Measurements from ENCODE around the gene DPM3. TPM values are rescaled to one million over a fixed set of nuclear protein-coding genes. Genes with fewer than 3 reads are reported as not detected.

DPM3 gene
- total and polyA plus RNA-seq, 9 of the 15 experiments (the other 6 are each of a cell fraction or from before 2014, with no cell fraction given), result 3.7 to 120 (median 36.4) TPM

DNA sequence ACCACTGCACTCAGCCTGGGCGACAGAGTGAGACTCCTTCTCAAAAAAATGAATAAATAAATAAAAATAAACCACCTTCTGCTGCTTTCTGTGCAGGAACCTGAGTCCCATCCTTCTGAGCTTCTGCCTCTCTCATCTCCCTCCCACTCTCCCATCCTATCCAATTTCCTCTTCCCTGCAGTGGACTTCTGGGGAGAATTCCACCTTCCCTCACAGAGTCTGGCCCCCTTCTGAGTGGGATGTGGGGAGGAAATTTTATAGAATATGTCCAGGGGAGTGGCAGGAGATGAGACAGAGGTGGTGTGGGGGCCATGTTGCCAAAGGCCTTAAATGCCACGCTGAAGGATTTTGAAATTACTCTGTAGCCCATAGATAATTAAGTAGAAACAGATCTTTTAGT lies 18.0 kb downstream of the DPM3 start:
- Histone ChIP-seq H4K20me1 (replicated peaks; ENCODE audit: control insufficient read depth, insufficient read depth, low read length) (no peaks in the 10 kb centered on the region), H3K27ac (ENCODE audit: extremely low read depth, low read depth, low read length) (no peak overlapping the region), H2AFZ (ENCODE audit: low read depth, low read length) (no peak overlapping the region), H3K27me3 (ENCODE audit: control insufficient read depth in 2 of 2, insufficient read depth in 2 of 2, low read length in 2 of 2) (no peaks in the 10 kb centered on the region), H3K9me1 (ENCODE audit: control insufficient read depth, insufficient read depth, low read length) (no peaks in the 10 kb centered on the region), H3K79me2 (ENCODE audit: control insufficient read depth, insufficient read depth, low read length) (no peaks in the 10 kb centered on the region), H3K4me2 (ENCODE audit: insufficient read depth, low read length) (no peak overlapping the region), H3K4me1 (replicated peaks in 1 of 2; ENCODE audit: control insufficient read depth in 2 of 2, insufficient read depth in 2 of 2, low read length in 2 of 2) (peaks cover 27 to 36% of the 10 kb centered on the region in 2 experiments), H3K9ac (ENCODE audit: insufficient read depth in 1 of 2, low read depth in 2 of 2, low read length in 2 of 2) (no peak overlapping the region), H3K4me3 (no peak overlapping the region), H3K9me3 (replicated peaks; ENCODE audit: control insufficient read depth, insufficient read depth, low read depth, low read length) (no peaks in the 10 kb centered on the region), H3K36me3 (ENCODE audit: control insufficient read depth, insufficient read depth, low read length) (no peaks in the 10 kb centered on the region)
- WGBS (ENCODE audit: insufficient coverage, low coverage, missing lambda C conversion rate), result 59% methylated on average over 2 of the region's 2 CpGs
- ChIA-PET CTCF (ENCODE audit: low intra/inter-chr PET ratio) (no interaction called here), POLR2A (interaction anchor here (0.6 kb wide), 2 partner anchors 9 to 615 kb away, joined by 3 to 5 read pairs; no protein-coding TSS in a partner anchor)
- in situ Hi-C loops (cut with MboI) (no loop called here), intact Hi-C loops (cut with micrococcal nuclease) (no loop called here)
- TF ChIP-seq, protein P1, sequence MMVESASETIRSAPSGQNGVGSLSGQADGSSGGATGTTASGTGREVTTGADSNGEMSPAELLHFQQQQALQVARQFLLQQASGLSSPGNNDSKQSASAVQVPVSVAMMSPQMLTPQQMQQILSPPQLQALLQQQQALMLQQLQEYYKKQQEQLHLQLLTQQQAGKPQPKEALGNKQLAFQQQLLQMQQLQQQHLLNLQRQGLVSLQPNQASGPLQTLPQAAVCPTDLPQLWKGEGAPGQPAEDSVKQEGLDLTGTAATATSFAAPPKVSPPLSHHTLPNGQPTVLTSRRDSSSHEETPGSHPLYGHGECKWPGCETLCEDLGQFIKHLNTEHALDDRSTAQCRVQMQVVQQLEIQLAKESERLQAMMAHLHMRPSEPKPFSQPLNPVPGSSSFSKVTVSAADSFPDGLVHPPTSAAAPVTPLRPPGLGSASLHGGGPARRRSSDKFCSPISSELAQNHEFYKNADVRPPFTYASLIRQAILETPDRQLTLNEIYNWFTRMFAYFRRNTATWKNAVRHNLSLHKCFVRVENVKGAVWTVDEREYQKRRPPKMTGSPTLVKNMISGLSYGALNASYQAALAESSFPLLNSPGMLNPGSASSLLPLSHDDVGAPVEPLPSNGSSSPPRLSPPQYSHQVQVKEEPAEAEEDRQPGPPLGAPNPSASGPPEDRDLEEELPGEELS (CRISPR knock-in tag; IDR thresholded peaks at IDR 0.05; ENCODE audit: borderline replicate concordance), result no peak
- no peak for TF ChIP-seq HNRNPL (IDR thresholded peaks at IDR 0.05; ENCODE audit: low read depth, low read length)
- no peak for TF ChIP-seq ZNF354B (CRISPR knock-in tag; IDR thresholded peaks at IDR 0.05)
- no peak for TF ChIP-seq SRF (CRISPR knock-in tag; IDR thresholded peaks at IDR 0.05)
- TF ChIP-seq KAT2B (IDR thresholded peaks at IDR 0.05; ENCODE audit: low read depth, low read length), result no peak
- TF ChIP-seq SP2 (IDR thresholded peaks at IDR 0.05; ENCODE audit: extremely low read depth, low read depth, low read length, poor library complexity, severe bottlenecking), result no peak
- TF ChIP-seq HNRNPUL1 (IDR thresholded peaks at IDR 0.05; ENCODE audit: low read length), result no peak
- TF ChIP-seq, protein P2, sequence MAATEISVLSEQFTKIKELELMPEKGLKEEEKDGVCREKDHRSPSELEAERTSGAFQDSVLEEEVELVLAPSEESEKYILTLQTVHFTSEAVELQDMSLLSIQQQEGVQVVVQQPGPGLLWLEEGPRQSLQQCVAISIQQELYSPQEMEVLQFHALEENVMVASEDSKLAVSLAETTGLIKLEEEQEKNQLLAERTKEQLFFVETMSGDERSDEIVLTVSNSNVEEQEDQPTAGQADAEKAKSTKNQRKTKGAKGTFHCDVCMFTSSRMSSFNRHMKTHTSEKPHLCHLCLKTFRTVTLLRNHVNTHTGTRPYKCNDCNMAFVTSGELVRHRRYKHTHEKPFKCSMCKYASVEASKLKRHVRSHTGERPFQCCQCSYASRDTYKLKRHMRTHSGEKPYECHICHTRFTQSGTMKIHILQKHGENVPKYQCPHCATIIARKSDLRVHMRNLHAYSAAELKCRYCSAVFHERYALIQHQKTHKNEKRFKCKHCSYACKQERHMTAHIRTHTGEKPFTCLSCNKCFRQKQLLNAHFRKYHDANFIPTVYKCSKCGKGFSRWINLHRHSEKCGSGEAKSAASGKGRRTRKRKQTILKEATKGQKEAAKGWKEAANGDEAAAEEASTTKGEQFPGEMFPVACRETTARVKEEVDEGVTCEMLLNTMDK (IDR thresholded peaks at IDR 0.05; ENCODE audit: borderline replicate concordance, insufficient read depth, low read depth, low read length, poor library complexity, severe bottlenecking), result no peak
- no peak for TF ChIP-seq ZNF668 (CRISPR knock-in tag; IDR thresholded peaks at IDR 0.05)
- TF ChIP-seq FIP1L1 (IDR thresholded peaks at IDR 0.05; ENCODE audit: low read depth, low read length, poor library complexity, severe bottlenecking), result no peak
- TF ChIP-seq NCOA6 (IDR thresholded peaks at IDR 0.05), result no peak
- no peak for TF ChIP-seq NFRKB (IDR thresholded peaks at IDR 0.05; ENCODE audit: low read depth)
- no peak for TF ChIP-seq PPARD (CRISPR knock-in tag; IDR thresholded peaks at IDR 0.05)
- no peak for TF ChIP-seq DMBX1 (CRISPR knock-in tag; IDR thresholded peaks at IDR 0.05; ENCODE audit: borderline replicate concordance)
- TF ChIP-seq, protein P3, sequence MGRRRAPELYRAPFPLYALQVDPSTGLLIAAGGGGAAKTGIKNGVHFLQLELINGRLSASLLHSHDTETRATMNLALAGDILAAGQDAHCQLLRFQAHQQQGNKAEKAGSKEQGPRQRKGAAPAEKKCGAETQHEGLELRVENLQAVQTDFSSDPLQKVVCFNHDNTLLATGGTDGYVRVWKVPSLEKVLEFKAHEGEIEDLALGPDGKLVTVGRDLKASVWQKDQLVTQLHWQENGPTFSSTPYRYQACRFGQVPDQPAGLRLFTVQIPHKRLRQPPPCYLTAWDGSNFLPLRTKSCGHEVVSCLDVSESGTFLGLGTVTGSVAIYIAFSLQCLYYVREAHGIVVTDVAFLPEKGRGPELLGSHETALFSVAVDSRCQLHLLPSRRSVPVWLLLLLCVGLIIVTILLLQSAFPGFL (CRISPR knock-in tag; IDR thresholded peaks at IDR 0.05), result no peak
- TF ChIP-seq SRSF7 (optimal IDR thresholded peaks at IDR 0.05; ENCODE audit: low read depth, low read length), result no peak
- FAIRE-seq, result no peak
- no peak for DNase-seq (ENCODE audit: extremely low read depth in 1 of 4, low spot score in 3 of 4)
- ATAC-seq, result no peak
- BruUV-seq (replicated peaks), result no TSS peak

Data from K562 (cell line).